Cardiac fibroblast (primary cell): ENCODE data around the gene OLFM4.

Source experiments
- DNase-seq, 2 donors: peaks; one replicate each; pipeline versions ENCODE4 v3.0.0 to v3.0.0-alpha.2; 2010; ENCODE audit warnings: low read depth in 2 of 2
- H3K4me3 ChIP-seq, 2 donors: replicated peaks in 1 of 2; 1 replicate in 1 of 2; 2 replicates in 1 of 2; pipeline ENCODE4 v1.5.1; 2011; ENCODE audit warnings: low read depth in 2 of 2, low read length in 2 of 2, mild to moderate bottlenecking in 2 of 2, moderate library complexity in 1 of 2
- CTCF ChIP-seq: IDR thresholded peaks from one replicate; pipeline ENCODE4 v1.5.1; 2011; ENCODE audit warnings: low read depth, mild to moderate bottlenecking, low read length, inconsistent platforms

OLFM4 gene

DNA sequence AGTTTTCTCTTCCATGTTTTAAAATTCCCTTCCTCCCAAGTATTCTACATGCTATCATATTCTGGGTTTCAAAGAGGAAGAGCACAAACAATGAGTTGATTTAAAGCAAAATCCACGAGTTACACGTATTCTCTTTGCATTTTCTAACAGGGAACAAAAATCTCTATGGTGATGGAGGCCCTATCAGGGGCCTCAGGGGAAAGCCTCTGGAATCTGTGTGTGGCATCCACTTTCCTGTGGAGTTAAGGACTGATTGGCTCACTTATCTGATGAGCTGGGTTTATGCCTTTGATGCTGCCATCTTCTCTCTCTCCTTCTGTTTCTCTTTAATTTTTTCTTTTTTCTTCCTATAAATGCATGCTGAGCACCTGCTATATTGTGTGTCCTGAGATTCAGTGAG, 14.8 kb downstream of the OLFM4 start:
- no peak for TF ChIP-seq CTCF
- no peak for DNase-seq
- H3K4me3 ChIP-seq = no peak overlapping the region

GRCh38 chr13:53045189-53045588, 16.6 kb downstream of the OLFM4 start:
- H3K4me3 ChIP-seq = no peak overlapping the region

GRCh38 chr13:53048880-53049279, 20.3 kb downstream of the OLFM4 start:
- no peak for TF ChIP-seq CTCF
- H3K4me3 ChIP-seq = no peak overlapping the region
- no peak for DNase-seq

More at GRCh38 chr13:53045189-53045588, 16.6 kb downstream of the OLFM4 start:
- no peak for TF ChIP-seq CTCF
- no peak for DNase-seq

GRCh38 chr13:53050151-53050550, 21.5 kb downstream of the OLFM4 start:
- TF ChIP-seq CTCF = no peak
- no peak for DNase-seq
- no peak overlapping the region for H3K4me3 ChIP-seq

DNA sequence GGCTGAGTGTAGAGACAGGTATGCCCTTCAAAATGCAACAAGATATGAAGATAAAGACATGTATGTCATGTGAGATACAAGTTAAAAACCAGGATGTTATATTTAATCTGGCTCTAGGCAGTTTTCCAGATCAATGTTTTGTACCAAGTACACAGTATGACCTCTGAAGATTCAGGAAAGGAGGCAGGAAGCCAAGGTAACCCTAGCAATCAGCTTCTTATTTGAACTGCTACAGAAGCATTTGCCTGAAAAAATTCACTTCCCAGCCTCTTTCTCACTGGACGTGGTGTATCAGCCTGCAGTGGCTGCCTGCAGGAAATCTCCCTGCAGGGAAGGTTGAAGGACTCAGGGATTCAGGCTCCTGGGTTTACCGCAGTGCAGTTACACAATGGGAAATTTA, 24.1 kb downstream of the OLFM4 start:
- no peak for DNase-seq
- TF ChIP-seq CTCF = no peak
- H3K4me3 ChIP-seq = no peak overlapping the region

GRCh38 chr13:53054569-53054968, 26.0 kb downstream of the OLFM4 start:
- TF ChIP-seq CTCF = no peak
- no peak for DNase-seq
- H3K4me3 ChIP-seq = no peak overlapping the region

- DNase-seq = no peak
- no peak overlapping the region for H3K4me3 ChIP-seq
- TF ChIP-seq CTCF = no peak
These were observed 29.6 kb downstream of the OLFM4 start for GRCh38 chr13:53058065-53058679.
